ENCODE results near the gene CERS1.
A peak's percentile ranks its signal among the peaks of the same experiment; 100 is the strongest.
"Not testable (repeated sequence)": the region's sequence is repeated elsewhere in the genome, so short reads cannot be mapped to it uniquely, and the experiment has no call there.

Gene CERS1

GRCh38 chr19:18903156-18904037 is 7.4 kb upstream of the CERS1 start (continued):
- peak; percentile 59 for TF ChIP-seq ZIC2 (tag by site-specific recombination; IDR thresholded peaks at IDR 0.05)
- TF ChIP-seq ZBTB17 (tag by site-specific recombination; IDR thresholded peaks at IDR 0.05) = no peak
- TF ChIP-seq TRIM28 (IDR thresholded peaks at IDR 0.05; ENCODE audit: borderline replicate concordance, low read length) = no peak
- TF ChIP-seq ZNF366 (tag by site-specific recombination; conservative IDR thresholded peaks at IDR 0.05) = no peak
- TF ChIP-seq ZSCAN16 (tag by site-specific recombination; IDR thresholded peaks at IDR 0.05) = no peak
- TF ChIP-seq ZNF280D (tag by site-specific recombination; IDR thresholded peaks at IDR 0.05) = no peak

- ChIA-PET POLR2A (interaction anchor here (0.6 kb wide), 1 partner anchor 27 kb away, joined by 3 read pairs; no protein-coding TSS in a partner anchor), CTCF (interaction anchor here (0.7 kb wide), 1 partner anchor 442 kb away, joined by 5 read pairs; no protein-coding TSS in a partner anchor)
- H3K4me3 ChIP-seq (ENCODE audit: low read depth, low read length); H3K27ac ChIP-seq (ENCODE audit: extremely low read depth, low read depth, low read length); H3K4me1 ChIP-seq (ENCODE audit: control insufficient read depth, insufficient read depth, low read length); H3K9me3 ChIP-seq (ENCODE audit: control insufficient read depth, insufficient read depth, low read depth, low read length): not testable (repeated sequence)
- H3K36me3 ChIP-seq (ENCODE audit: control insufficient read depth in 2 of 2, insufficient read depth in 1 of 2, low read length in 2 of 2) = peaks cover 0 to 69% of the 10 kb centered on the region in 2 experiments; a peak in 2 of 3 replicates
- TF ChIP-seq PRDM1 (tag by site-specific recombination; IDR thresholded peaks at IDR 0.05) (peak; percentile 91), ZNF366 (tag by site-specific recombination; conservative IDR thresholded peaks at IDR 0.05) (peak; percentile 88)
Measured at GRCh38 chr19:18902519-18902918, 6.6 kb upstream of the CERS1 start.

GRCh38 chr19:18901491-18901890 is 5.5 kb upstream of the CERS1 start:
- Histone ChIP-seq H3K36me3 (ENCODE audit: control insufficient read depth in 2 of 2, insufficient read depth in 1 of 2, low read length in 2 of 2) (peaks cover 0 to 59% of the 10 kb centered on the region in 2 experiments; a peak in 2 of 3 replicates), H3K27ac (ENCODE audit: extremely low read depth, low read depth, low read length) (no peak overlapping the region), H3K4me1 (ENCODE audit: control insufficient read depth, insufficient read depth, low read length) (no peaks in the 10 kb centered on the region), H3K9me3 (ENCODE audit: control insufficient read depth, insufficient read depth, low read depth, low read length) (no peaks in the 10 kb centered on the region), H3K4me3 (ENCODE audit: low read depth, low read length) (no peak overlapping the region)
- ChIA-PET POLR2A (no interaction called here), CTCF (interaction anchor here (0.5 to 0.9 kb wide), 4 partner anchors 26 to 266 kb away, joined by 3 to 8 read pairs (median 4); no protein-coding TSS in a partner anchor)
- TF ChIP-seq ZFP69B (tag by site-specific recombination; IDR thresholded peaks at IDR 0.05) (no peak), SP3 (tag by site-specific recombination; IDR thresholded peaks at IDR 0.05) (no peak), ZNF530 (tag by site-specific recombination; IDR thresholded peaks at IDR 0.05; ENCODE audit: low read depth) (no peak), ZFP37 (tag by site-specific recombination; IDR thresholded peaks at IDR 0.05) (no peak), ZNF521 (tag by site-specific recombination; IDR thresholded peaks at IDR 0.05) (no peak), ZNF211 (tag by site-specific recombination; IDR thresholded peaks at IDR 0.05; ENCODE audit: low read depth) (no peak), ZNF777 (tag by site-specific recombination; IDR thresholded peaks at IDR 0.05; ENCODE audit: borderline replicate concordance) (no peak), ZNF354C (tag by site-specific recombination; IDR thresholded peaks at IDR 0.05; ENCODE audit: borderline replicate concordance, low read depth) (no peak), ZNF214 (tag by site-specific recombination; IDR thresholded peaks at IDR 0.05; ENCODE audit: borderline replicate concordance) (no peak), OSR2 (tag by site-specific recombination; IDR thresholded peaks at IDR 0.05) (no peak), ZNF670 (tag by site-specific recombination; IDR thresholded peaks at IDR 0.05; ENCODE audit: low read depth) (no peak), ZBTB1 (tag by site-specific recombination; IDR thresholded peaks at IDR 0.05) (no peak), ZBTB10 (tag by site-specific recombination; IDR thresholded peaks at IDR 0.05) (no peak)

Measured in HEK293 (cell line).